ENCODE data around the gene PKD1L1.
A peak's percentile ranks its signal among the peaks of the same experiment; 100 is the strongest.
"Not testable (repeated sequence)": the region's sequence is repeated elsewhere in the genome, so short reads cannot be mapped to it uniquely, and the experiment has no call there.

The PKD1L1 gene

GRCh38 chr7:47948141-47948790, at the start of gene PKD1L1:
TSS of gene PKD1L1 (minus strand) at chr7:47948466. CDS start at chr7:47948440, 26 bp downstream.
- H3K4me3 Mint-ChIP-seq: no peak within 1 kb of the TSS
- DNase-seq (ENCODE audit: low spot score in 2 of 2) (no peak), ATAC-seq (ENCODE audit: low read depth) (no peak)
- H3K4me1 Mint-ChIP-seq: peaks cover 3% of the 10 kb centered on the region
- H3K9me3 Mint-ChIP-seq: no peaks in the 10 kb centered on the region
- peaks cover 5% of the 10 kb centered on the region for H3K27me3 Mint-ChIP-seq
- no peak within 1 kb of the TSS for H3K27ac Mint-ChIP-seq
- H3K36me3 Mint-ChIP-seq: no peaks in the 10 kb centered on the region

GRCh38 chr7:47992446-47992845, 44.2 kb upstream of the PKD1L1 start:
- H3K27me3 Mint-ChIP-seq: no peaks in the 10 kb centered on the region
- peak overlapping the region; percentile 95 for H3K4me3 Mint-ChIP-seq
- peak overlapping the region; percentile 88 for H3K27ac Mint-ChIP-seq
- DNase-seq (ENCODE audit: low spot score in 2 of 2): no peak
- peaks cover 11% of the 10 kb centered on the region for H3K4me1 Mint-ChIP-seq
- no peak for ATAC-seq (ENCODE audit: low read depth)
- no peaks in the 10 kb centered on the region for H3K36me3 Mint-ChIP-seq
- peaks cover 6% of the 10 kb centered on the region for H3K9me3 Mint-ChIP-seq

GRCh38 chr7:47991741-47992311, 43.6 kb upstream of the PKD1L1 start:
- no peaks in the 10 kb centered on the region for H3K27me3 Mint-ChIP-seq
- H3K36me3 Mint-ChIP-seq: no peaks in the 10 kb centered on the region
- peaks cover 6% of the 10 kb centered on the region for H3K9me3 Mint-ChIP-seq
- ATAC-seq (ENCODE audit: low read depth) (peak; percentile 98), DNase-seq (ENCODE audit: low spot score in 2 of 2) (peak; percentile 77 to 80)
- H3K4me3 Mint-ChIP-seq: peak overlapping the region; percentile 95
- H3K27ac Mint-ChIP-seq: peak overlapping the region; percentile 88
- H3K4me1 Mint-ChIP-seq: peaks cover 11% of the 10 kb centered on the region

- ATAC-seq (ENCODE audit: low read depth) (no peak), DNase-seq (ENCODE audit: low spot score in 2 of 2) (no peak)
- no peaks in the 10 kb centered on the region for H3K27me3 Mint-ChIP-seq
- peaks cover 11% of the 10 kb centered on the region for H3K4me1 Mint-ChIP-seq
- peak overlapping the region; percentile 88 for H3K27ac Mint-ChIP-seq
- peak overlapping the region; percentile 95 for H3K4me3 Mint-ChIP-seq
- H3K36me3 Mint-ChIP-seq: no peaks in the 10 kb centered on the region
- H3K9me3 Mint-ChIP-seq: peaks cover 6% of the 10 kb centered on the region
Measured at GRCh38 chr7:47991270-47991669, 43.0 kb upstream of the PKD1L1 start.

GRCh38 chr7:47990592-47990991, 42.3 kb upstream of the PKD1L1 start:
- Mint-ChIP-seq H3K4me1 (peaks cover 11% of the 10 kb centered on the region), H3K27me3 (no peaks in the 10 kb centered on the region), H3K27ac (no peak overlapping the region), H3K9me3 (peaks cover 6% of the 10 kb centered on the region), H3K36me3 (no peaks in the 10 kb centered on the region), H3K4me3 (no peak overlapping the region)
- ATAC-seq (ENCODE audit: low read depth): no peak
- no peak for DNase-seq (ENCODE audit: low spot score in 2 of 2)

GRCh38 chr7:47989607-47990400, 41.5 kb upstream of the PKD1L1 start:
- peaks cover 11% of the 10 kb centered on the region for H3K4me1 Mint-ChIP-seq
- H3K27ac Mint-ChIP-seq; DNase-seq (ENCODE audit: low spot score in 2 of 2); H3K36me3 Mint-ChIP-seq; H3K9me3 Mint-ChIP-seq; H3K27me3 Mint-ChIP-seq; H3K4me3 Mint-ChIP-seq; ATAC-seq (ENCODE audit: low read depth): not testable (repeated sequence)

GRCh38 chr7:47988496-47989386, 40.5 kb upstream of the PKD1L1 start:
- no peak for DNase-seq (ENCODE audit: low spot score in 2 of 2)

GRCh38 chr7:47982610-47983009, 34.3 kb upstream of the PKD1L1 start:
- DNase-seq (ENCODE audit: low spot score in 2 of 2): no peak
- peak overlapping the region; percentile 20 for H3K27ac Mint-ChIP-seq

More at GRCh38 chr7:47988496-47989386, 40.5 kb upstream of the PKD1L1 start:
- no peaks in the 10 kb centered on the region for H3K36me3 Mint-ChIP-seq
- no peak overlapping the region for H3K27ac Mint-ChIP-seq
- H3K4me1 Mint-ChIP-seq: peaks cover 11% of the 10 kb centered on the region
- H3K4me3 Mint-ChIP-seq: no peak overlapping the region
- ATAC-seq (ENCODE audit: low read depth): no peak
- H3K9me3 Mint-ChIP-seq: no peaks in the 10 kb centered on the region
- no peaks in the 10 kb centered on the region for H3K27me3 Mint-ChIP-seq

GRCh38 chr7:47980648-47981047, 32.4 kb upstream of the PKD1L1 start:
- not testable (repeated sequence) for H3K4me3 Mint-ChIP-seq; ATAC-seq (ENCODE audit: low read depth); H3K27me3 Mint-ChIP-seq; DNase-seq (ENCODE audit: low spot score in 2 of 2); H3K27ac Mint-ChIP-seq; H3K9me3 Mint-ChIP-seq
- Mint-ChIP-seq H3K36me3 (peaks cover 14% of the 10 kb centered on the region), H3K4me1 (peaks cover 16% of the 10 kb centered on the region)

More at GRCh38 chr7:47982610-47983009, 34.3 kb upstream of the PKD1L1 start:
- Mint-ChIP-seq H3K9me3 (no peaks in the 10 kb centered on the region), H3K27me3 (no peaks in the 10 kb centered on the region), H3K4me3 (no peak overlapping the region), H3K36me3 (peaks cover 7% of the 10 kb centered on the region), H3K4me1 (peaks cover 13% of the 10 kb centered on the region)
- ATAC-seq (ENCODE audit: low read depth): no peak

GRCh38 chr7:47979832-47980181, 31.5 kb upstream of the PKD1L1 start:
- DNase-seq (ENCODE audit: low spot score in 2 of 2): no peak
- Mint-ChIP-seq H3K9me3 (no peaks in the 10 kb centered on the region), H3K27me3 (no peaks in the 10 kb centered on the region), H3K36me3 (peaks cover 17% of the 10 kb centered on the region), H3K27ac (peak overlapping the region; percentile 99), H3K4me3 (peak overlapping the region; percentile 94), H3K4me1 (peaks cover 16% of the 10 kb centered on the region)
- no peak for ATAC-seq (ENCODE audit: low read depth)

- Mint-ChIP-seq H3K4me1 (peaks cover 18% of the 10 kb centered on the region), H3K4me3 (peak within 1 kb of the TSS; percentile 94), H3K27ac (peak within 1 kb of the TSS; percentile 99), H3K36me3 (peaks cover 21% of the 10 kb centered on the region), H3K27me3 (no peaks in the 10 kb centered on the region), H3K9me3 (no peaks in the 10 kb centered on the region)
- DNase-seq (ENCODE audit: low spot score in 2 of 2): peak; percentile 90 to 91
- peak; percentile 98 for ATAC-seq (ENCODE audit: low read depth)
Measured at GRCh38 chr7:47979145-47979831, 31.0 kb upstream of the PKD1L1 start, which contains the start of gene HUS1. TSS of gene HUS1 (minus strand) at chr7:47979615. CDS start at chr7:47979519, 96 bp downstream.

- Mint-ChIP-seq H3K4me1 (peaks cover 21% of the 10 kb centered on the region), H3K27me3 (no peaks in the 10 kb centered on the region), H3K27ac (peak overlapping the region; percentile 99), H3K4me3 (peak overlapping the region; percentile 94), H3K9me3 (no peaks in the 10 kb centered on the region), H3K36me3 (peaks cover 25% of the 10 kb centered on the region)
- DNase-seq (ENCODE audit: low spot score in 2 of 2): no peak
- no peak for ATAC-seq (ENCODE audit: low read depth)
Measured at GRCh38 chr7:47978790-47979144, 30.5 kb upstream of the PKD1L1 start.

- Mint-ChIP-seq H3K27me3 (no peaks in the 10 kb centered on the region), H3K4me1 (peaks cover 21% of the 10 kb centered on the region), H3K27ac (no peak overlapping the region), H3K9me3 (no peaks in the 10 kb centered on the region), H3K4me3 (no peak overlapping the region), H3K36me3 (peaks cover 47% of the 10 kb centered on the region)
- DNase-seq (ENCODE audit: low spot score in 2 of 2) (no peak), ATAC-seq (ENCODE audit: low read depth) (no peak)
Measured at GRCh38 chr7:47973739-47974138, 25.5 kb upstream of the PKD1L1 start.
